Mesenchymal stem cell (in vitro differentiated cells and primary cell): ENCODE data around the gene MUC5AC.
"Not testable (repeated sequence)": the region's sequence is repeated elsewhere in the genome, so short reads cannot be mapped to it uniquely, and the experiment has no call there.

Source experiments
- DNase-seq: peaks from one replicate; pipeline ENCODE4 v3.0.0-alpha.2; 2013
- H2AFZ ChIP-seq: one replicate; pipeline ENCODE4 v1.6.1; 2013; ENCODE audit warnings: low read depth, mild to moderate bottlenecking, control low read depth, inconsistent platforms, low read length, moderate library complexity
- H2AK5ac ChIP-seq: 2 replicates; pipeline ENCODE4 v1.6.1; 2013; ENCODE audit warnings: low read length, moderate library complexity, mild to moderate bottlenecking, inconsistent platforms; ENCODE audit not compliant: severe bottlenecking
- H2BK120ac ChIP-seq: one replicate; pipeline ENCODE4 v1.6.1; 2013; ENCODE audit warnings: low read depth, mild to moderate bottlenecking, inconsistent platforms, low read length, moderate library complexity
- H2BK12ac ChIP-seq, 2 experiments: one replicate each; pipeline ENCODE4 v1.6.1; 2013; ENCODE audit warnings: inconsistent platforms in 2 of 2, low read length in 2 of 2, mild to moderate bottlenecking in 2 of 2, moderate library complexity in 2 of 2, control low read depth in 1 of 2
- H2BK15ac ChIP-seq: one replicate; pipeline ENCODE4 v1.6.1; 2013; ENCODE audit warnings: mild to moderate bottlenecking, low read depth, inconsistent platforms; ENCODE audit not compliant: poor library complexity, severe bottlenecking
- H2BK5ac ChIP-seq: 2 replicates; pipeline ENCODE4 v1.6.1; 2013; ENCODE audit warnings: low read depth, mild to moderate bottlenecking, low read length, control low read depth, inconsistent platforms; ENCODE audit not compliant: poor library complexity, severe bottlenecking
- H3K14ac ChIP-seq, 2 experiments: one replicate each; pipeline ENCODE4 v1.6.1; 2013; ENCODE audit warnings: inconsistent platforms in 2 of 2, low read length in 2 of 2, control low read depth in 1 of 2, mild to moderate bottlenecking in 1 of 2, moderate library complexity in 1 of 2
- H3K18ac ChIP-seq, 2 experiments: one replicate each; pipeline ENCODE4 v1.6.1; 2013; ENCODE audit warnings: inconsistent platforms in 2 of 2, low read length in 2 of 2, control low read depth in 1 of 2, low read depth in 1 of 2, mild to moderate bottlenecking in 1 of 2
- H3K23ac ChIP-seq, 2 experiments: one replicate each; pipeline ENCODE4 v1.6.1; 2013; ENCODE audit warnings: inconsistent platforms in 2 of 2, low read length in 2 of 2, mild to moderate bottlenecking in 2 of 2, moderate library complexity in 2 of 2, control low read depth in 1 of 2
- H3K27ac ChIP-seq: 2 replicates; pipeline ENCODE4 v1.5.1; 2013; ENCODE audit warnings: mild to moderate bottlenecking, moderate library complexity, low read length, control low read depth, inconsistent platforms; ENCODE audit not compliant: poor library complexity, severe bottlenecking
- H3K27me3 ChIP-seq, 2 experiments: 2 replicates each; pipeline versions ENCODE4 v1.6.1 to v1.7.0; 2013; ENCODE audit warnings: low read length in 2 of 2, mild to moderate bottlenecking in 2 of 2, moderate library complexity in 2 of 2, control low read depth in 1 of 2, inconsistent platforms in 1 of 2; ENCODE audit not compliant: control insufficient read depth in 1 of 2, insufficient read depth in 1 of 2
- H3K36me3 ChIP-seq, 2 experiments: 2 replicates each; pipeline versions ENCODE4 v1.6.1 to v1.7.0; 2013; ENCODE audit warnings: low read length in 2 of 2, control low read depth in 1 of 2, inconsistent platforms in 1 of 2, low read depth in 1 of 2, mild to moderate bottlenecking in 1 of 2; ENCODE audit not compliant: insufficient read depth in 2 of 2, control insufficient read depth in 1 of 2
- H3K4ac ChIP-seq, 2 experiments: one replicate each; pipeline ENCODE4 v1.6.1; 2013; ENCODE audit warnings: inconsistent platforms in 2 of 2, low read length in 2 of 2, mild to moderate bottlenecking in 2 of 2, moderate library complexity in 2 of 2, control low read depth in 1 of 2, low read depth in 1 of 2
- H3K4me1 ChIP-seq: 2 replicates; pipeline ENCODE4 v1.6.1; 2013; ENCODE audit warnings: low read depth, low read length, control low read depth; ENCODE audit not compliant: control insufficient read depth, insufficient read depth
- H3K4me2 ChIP-seq: 2 replicates; pipeline ENCODE4 v1.6.1; 2013; ENCODE audit warnings: low read length, mild to moderate bottlenecking, inconsistent platforms; ENCODE audit not compliant: poor library complexity, severe bottlenecking
- H3K4me3 ChIP-seq, 2 experiments: 2 replicates each; pipeline versions ENCODE4 v1.5.1 to v1.7.0; 2013; ENCODE audit warnings: low read length in 2 of 2, mild to moderate bottlenecking in 2 of 2, control low read depth in 1 of 2, low read depth in 1 of 2; ENCODE audit not compliant: insufficient read depth in 1 of 2
- H3K79me1 ChIP-seq: replicated peaks from 2 replicates; pipeline ENCODE4 v1.6.1; 2013; ENCODE audit warnings: mild to moderate bottlenecking, control low read depth, low read length, inconsistent platforms; ENCODE audit not compliant: poor library complexity, severe bottlenecking
- H3K9ac ChIP-seq: 2 replicates; pipeline ENCODE4 v1.7.0; 2013; ENCODE audit warnings: mild to moderate bottlenecking, low read length, moderate library complexity
- H3K9me3 ChIP-seq: 2 replicates; pipeline ENCODE4 v1.7.0; 2013; ENCODE audit warnings: mild to moderate bottlenecking, low read length; ENCODE audit not compliant: control insufficient read depth
- H4K8ac ChIP-seq: one replicate; pipeline ENCODE4 v1.6.1; 2013; ENCODE audit warnings: inconsistent platforms, mild to moderate bottlenecking, low read length, moderate library complexity
- H4K91ac ChIP-seq: one replicate; pipeline ENCODE4 v1.6.1; 2013; ENCODE audit warnings: mild to moderate bottlenecking, low read length, inconsistent platforms
- WGBS: methylation state at CpG from one replicate; pipeline ENCODE4 v1.1.7; 2013; ENCODE audit warnings: mixed read lengths; 5-methylcytosine and 5-hydroxymethylcytosine counted together

MUC5AC gene

DNA sequence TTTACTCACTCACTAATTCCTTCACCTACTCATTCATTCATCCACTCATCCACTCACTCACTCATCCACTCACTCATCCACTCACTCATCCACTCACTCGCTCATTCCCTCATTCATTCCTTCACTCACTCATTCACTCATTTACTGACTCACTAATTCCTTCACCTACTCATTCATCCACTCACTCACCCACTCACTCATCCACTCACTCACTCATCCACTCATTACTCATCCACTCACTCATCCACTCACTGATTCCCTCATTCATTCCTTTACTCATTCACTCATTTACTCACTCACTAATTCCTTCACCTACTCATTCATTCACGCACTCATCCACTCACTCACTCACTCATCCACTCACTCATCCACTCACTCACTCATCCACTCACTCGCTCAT is 15.6 kb downstream of the MUC5AC start:
- not testable (repeated sequence) for H2BK12ac ChIP-seq, H3K18ac ChIP-seq, H2AK5ac ChIP-seq, H4K8ac ChIP-seq, H4K91ac ChIP-seq, DNase-seq, H3K14ac ChIP-seq, H3K4me2 ChIP-seq, H3K9me3 ChIP-seq, H3K4me3 ChIP-seq, H2BK15ac ChIP-seq, H2BK5ac ChIP-seq, H3K27me3 ChIP-seq, H3K23ac ChIP-seq, H2BK120ac ChIP-seq, H3K79me1 ChIP-seq, H2AFZ ChIP-seq, H3K27ac ChIP-seq, H3K36me3 ChIP-seq, H3K4me1 ChIP-seq, H3K4ac ChIP-seq, H3K9ac ChIP-seq
- 76% methylated on average over 2 of the region's 3 CpGs for WGBS

DNA sequence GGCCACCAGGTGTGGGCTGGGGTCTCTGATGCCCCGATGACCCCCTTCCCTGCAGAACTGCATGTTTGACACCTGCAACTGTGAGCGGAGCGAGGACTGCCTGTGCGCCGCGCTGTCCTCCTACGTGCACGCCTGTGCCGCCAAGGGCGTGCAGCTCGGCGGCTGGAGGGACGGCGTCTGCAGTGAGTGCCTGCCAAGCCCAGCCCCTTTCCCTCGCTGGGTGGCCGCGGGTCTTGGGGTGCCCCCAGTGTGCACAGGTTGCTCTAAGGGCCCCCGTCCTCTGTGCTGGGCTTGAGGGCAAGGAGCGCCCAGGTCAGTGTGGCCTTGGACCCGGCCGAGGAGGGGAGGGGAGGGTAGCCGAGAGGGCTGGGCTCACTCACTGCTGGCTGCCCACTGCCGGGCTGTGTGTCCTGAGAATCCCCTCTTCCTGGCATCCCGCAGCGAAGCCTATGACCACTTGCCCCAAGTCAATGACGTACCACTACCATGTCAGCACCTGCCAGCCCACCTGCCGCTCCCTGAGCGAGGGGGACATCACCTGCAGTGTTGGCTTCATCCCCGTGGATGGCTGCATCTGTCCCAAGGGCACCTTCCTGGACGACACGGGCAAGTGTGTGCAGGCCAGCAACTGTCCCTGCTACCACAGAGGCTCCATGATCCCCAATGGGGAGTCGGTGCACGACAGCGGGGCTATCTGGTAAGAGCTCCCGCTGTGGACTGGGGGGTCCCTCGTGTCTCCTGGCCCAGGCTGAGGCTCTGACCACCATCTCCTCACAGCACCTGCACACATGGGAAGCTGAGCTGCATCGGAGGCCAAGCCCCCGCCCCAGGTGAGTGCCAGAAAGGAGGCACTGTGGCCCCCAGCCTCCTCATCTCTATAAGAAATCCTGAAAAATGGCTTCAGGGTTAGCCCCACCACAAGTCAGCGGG is 17.0 kb downstream of the MUC5AC start:
- no peak overlapping the region for H4K91ac ChIP-seq
- H3K9me3 ChIP-seq = no peaks in the 10 kb centered on the region
- H2BK5ac ChIP-seq = no peak overlapping the region
- H3K18ac ChIP-seq = no peak overlapping the region
- no peaks in the 10 kb centered on the region for H3K36me3 ChIP-seq
- no peak overlapping the region for H3K27ac ChIP-seq
- H4K8ac ChIP-seq = no peak overlapping the region
- no peak overlapping the region for H3K23ac ChIP-seq
- H3K79me1 ChIP-seq = no peaks in the 10 kb centered on the region
- no peak overlapping the region for H2BK15ac ChIP-seq
- no peak overlapping the region for H3K14ac ChIP-seq
- H3K9ac ChIP-seq = no peak overlapping the region
- 93% methylated on average over 37 of the region's 39 CpGs for WGBS
- H3K27me3 ChIP-seq = no peaks in the 10 kb centered on the region
- peaks cover 4% of the 10 kb centered on the region for H3K4me1 ChIP-seq
- no peak overlapping the region for H2BK120ac ChIP-seq
- H2AK5ac ChIP-seq = no peak overlapping the region
- no peak overlapping the region for H3K4ac ChIP-seq
- H2BK12ac ChIP-seq = no peak overlapping the region
- no peak for DNase-seq
- no peak overlapping the region for H3K4me3 ChIP-seq
- H3K4me2 ChIP-seq = no peak overlapping the region
- no peak overlapping the region for H2AFZ ChIP-seq

DNA sequence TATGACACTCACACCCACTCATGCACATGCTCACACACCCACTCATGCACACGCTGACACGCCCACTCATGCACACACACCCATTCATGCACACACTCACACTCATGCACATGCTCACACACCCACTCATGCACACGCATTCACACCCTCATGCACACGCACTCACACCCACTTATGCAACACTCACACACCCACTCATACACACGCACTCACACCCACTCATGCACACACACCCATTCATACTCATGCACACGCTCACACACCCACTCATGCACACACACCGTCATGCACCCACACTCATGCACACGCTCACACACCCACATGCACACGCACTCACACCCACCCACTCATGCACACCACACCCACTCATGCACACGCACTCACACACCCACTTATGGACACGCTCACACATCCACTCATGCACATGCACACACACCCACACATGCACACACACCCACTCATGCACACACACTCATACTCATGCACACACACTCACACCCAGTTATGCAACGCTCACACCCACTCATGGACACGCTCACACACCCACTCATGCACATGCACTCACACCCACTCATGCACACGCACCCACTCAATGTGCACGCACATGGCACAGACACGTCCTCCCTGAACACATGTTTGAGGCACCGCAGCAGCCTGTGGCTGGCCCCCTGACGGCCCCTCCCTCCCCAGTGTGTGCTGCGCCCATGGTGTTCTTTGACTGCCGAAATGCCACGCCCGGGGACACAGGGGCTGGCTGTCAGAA is 17.9 kb downstream of the MUC5AC start:
- Histone ChIP-seq H3K23ac (no peak overlapping the region), H2BK15ac (no peak overlapping the region), H3K14ac (no peak overlapping the region), H3K4me2 (no peak overlapping the region), H2BK12ac (no peak overlapping the region), H3K4me3 (no peak overlapping the region), H3K27me3 (peaks cover 0 to 3% of the 10 kb centered on the region in 2 experiments), H4K91ac (no peak overlapping the region), H2BK5ac (no peak overlapping the region), H2AK5ac (no peak overlapping the region), H3K36me3 (no peaks in the 10 kb centered on the region), H3K9ac (no peak overlapping the region), H2BK120ac (no peak overlapping the region), H3K4ac (no peak overlapping the region), H3K79me1 (no peaks in the 10 kb centered on the region), H4K8ac (no peak overlapping the region), H3K18ac (no peak overlapping the region), H3K27ac (no peak overlapping the region), H3K9me3 (no peaks in the 10 kb centered on the region), H2AFZ (no peak overlapping the region), H3K4me1 (peaks cover 4% of the 10 kb centered on the region)
- DNase-seq = no peak
- WGBS = 77% methylated on average over 22 of the region's 22 CpGs
